MM.1S (cell line): ENCODE data around the gene SDHA.
"Not testable (repeated sequence)": the region's sequence is repeated elsewhere in the genome, so short reads cannot be mapped to it uniquely, and the experiment has no call there.

Experiments used
- DNase-seq: peaks from one replicate; pipeline ENCODE4 v3.0.0-alpha.2; 2015
- H2AFZ ChIP-seq: fragments of 300-600 bp; sonication (generic); 2 replicates; pipeline ENCODE4 v1.6.0; 2016; ENCODE audit warnings: antibody characterized with exemption, low read length
- H3F3A ChIP-seq: fragments of 300-600 bp; sonication (generic); 2 replicates; pipeline ENCODE4 v1.6.1; 2016; ENCODE audit warnings: mild to moderate bottlenecking, antibody characterized with exemption, low read length, moderate library complexity, mixed read lengths; ENCODE audit not compliant: insufficient read depth
- H3K27ac ChIP-seq: fragments of 300-600 bp; sonication (generic); 2 replicates; pipeline ENCODE4 v1.5.1; 2016; ENCODE audit warnings: mild to moderate bottlenecking, low read length
- H3K27me3 ChIP-seq: fragments of 300-600 bp; sonication (generic); replicated peaks from 2 replicates; pipeline ENCODE4 v1.6.0; 2016; ENCODE audit warnings: low read length; ENCODE audit not compliant: insufficient read depth
- H3K36me3 ChIP-seq: fragments of 300-600 bp; sonication (generic); replicated peaks from 2 replicates; pipeline ENCODE4 v1.6.1; 2016; ENCODE audit warnings: mild to moderate bottlenecking, low read length, mixed read lengths; ENCODE audit not compliant: insufficient read depth
- H3K4me1 ChIP-seq: fragments of 300-600 bp; sonication (generic); 2 replicates; pipeline ENCODE4 v1.6.1; 2016; ENCODE audit warnings: low read length, mixed read lengths
- H3K4me2 ChIP-seq: fragments of 300-600 bp; sonication (generic); 2 replicates; pipeline ENCODE4 v1.6.0; 2016; ENCODE audit warnings: low read depth, low read length
- H3K4me3 ChIP-seq: fragments of 300-600 bp; sonication (generic); 2 replicates; pipeline ENCODE4 v1.5.1; 2016; ENCODE audit warnings: low read length, mixed read lengths
- H3K79me2 ChIP-seq: fragments of 300-600 bp; sonication (generic); 2 replicates; pipeline ENCODE4 v1.6.1; 2016; ENCODE audit warnings: mixed run types, low read length, mixed read lengths
- H3K9ac ChIP-seq: fragments of 300-600 bp; sonication (generic); 2 replicates; pipeline ENCODE4 v1.6.1; 2016; ENCODE audit warnings: low read length, mixed read lengths
- H3K9me2 ChIP-seq: fragments of 300-600 bp; sonication (generic); replicated peaks from 2 replicates; pipeline ENCODE4 v1.6.1; 2016; ENCODE audit warnings: mild to moderate bottlenecking, low read length, mixed read lengths; ENCODE audit not compliant: insufficient read depth
- H3K9me3 ChIP-seq: fragments of 300-600 bp; sonication (generic); replicated peaks from 2 replicates; pipeline ENCODE4 v1.6.1; 2016; ENCODE audit warnings: mild to moderate bottlenecking, low read length, mixed read lengths; ENCODE audit not compliant: insufficient read depth
- H4K20me1 ChIP-seq: fragments of 300-600 bp; sonication (generic); 2 replicates; pipeline ENCODE4 v1.6.1; 2016; ENCODE audit warnings: mild to moderate bottlenecking, low read length, moderate library complexity, mixed read lengths; ENCODE audit not compliant: insufficient read depth
- CTCF ChIP-seq: fragments of 300-600 bp; sonication (generic); IDR thresholded peaks from 2 replicates; pipeline ENCODE4 v1.5.1; 2016; ENCODE audit warnings: antibody characterized with exemption, low read length, mixed read lengths
- EZH2 ChIP-seq: fragments of 300-600 bp; sonication (generic); optimal IDR thresholded peaks from 2 replicates; pipeline ENCODE3; 2017; ENCODE audit warnings: low read depth, mild to moderate bottlenecking, antibody characterized with exemption, low read length, mixed read lengths
- EZH2phosphoT487 ChIP-seq: fragments of 300-600 bp; sonication (generic); IDR thresholded peaks from 2 replicates; pipeline ENCODE4 v1.6.1; 2018; ENCODE audit warnings: antibody characterized with exemption, low read length

SDHA gene

GRCh38 chr5:298737-299125 lies 80.6 kb downstream of the SDHA start:
- peaks cover 26% of the 10 kb centered on the region for H3F3A ChIP-seq
- no peaks in the 10 kb centered on the region for H4K20me1 ChIP-seq
- H3K9ac ChIP-seq = no peak overlapping the region
- no peak for DNase-seq
- H2AFZ ChIP-seq = no peak overlapping the region
- peaks cover 13% of the 10 kb centered on the region for H3K79me2 ChIP-seq
- no peaks in the 10 kb centered on the region for H3K9me2 ChIP-seq
- H3K4me3 ChIP-seq = no peak overlapping the region
- H3K9me3 ChIP-seq = no peaks in the 10 kb centered on the region
- H3K4me1 ChIP-seq = peaks cover 24% of the 10 kb centered on the region
- H3K27ac ChIP-seq = no peak overlapping the region
- H3K36me3 ChIP-seq = no peaks in the 10 kb centered on the region
- no peaks in the 10 kb centered on the region for H3K27me3 ChIP-seq
- TF ChIP-seq CTCF = no peak
- no peak for TF ChIP-seq EZH2phosphoT487
- no peak for TF ChIP-seq EZH2
- no peak overlapping the region for H3K4me2 ChIP-seq

GRCh38 chr5:299921-300320 lies 81.8 kb downstream of the SDHA start:
- not testable (repeated sequence) for DNase-seq, H3K4me3 ChIP-seq, H3K9ac ChIP-seq, H3K27me3 ChIP-seq, H3K4me2 ChIP-seq, H4K20me1 ChIP-seq, H3K36me3 ChIP-seq, H3K9me3 ChIP-seq, H3K9me2 ChIP-seq, H3K27ac ChIP-seq, H2AFZ ChIP-seq
- H3K79me2 ChIP-seq = peaks cover 15% of the 10 kb centered on the region
- H3K4me1 ChIP-seq = peaks cover 24% of the 10 kb centered on the region
- H3F3A ChIP-seq = peaks cover 26% of the 10 kb centered on the region

DNA sequence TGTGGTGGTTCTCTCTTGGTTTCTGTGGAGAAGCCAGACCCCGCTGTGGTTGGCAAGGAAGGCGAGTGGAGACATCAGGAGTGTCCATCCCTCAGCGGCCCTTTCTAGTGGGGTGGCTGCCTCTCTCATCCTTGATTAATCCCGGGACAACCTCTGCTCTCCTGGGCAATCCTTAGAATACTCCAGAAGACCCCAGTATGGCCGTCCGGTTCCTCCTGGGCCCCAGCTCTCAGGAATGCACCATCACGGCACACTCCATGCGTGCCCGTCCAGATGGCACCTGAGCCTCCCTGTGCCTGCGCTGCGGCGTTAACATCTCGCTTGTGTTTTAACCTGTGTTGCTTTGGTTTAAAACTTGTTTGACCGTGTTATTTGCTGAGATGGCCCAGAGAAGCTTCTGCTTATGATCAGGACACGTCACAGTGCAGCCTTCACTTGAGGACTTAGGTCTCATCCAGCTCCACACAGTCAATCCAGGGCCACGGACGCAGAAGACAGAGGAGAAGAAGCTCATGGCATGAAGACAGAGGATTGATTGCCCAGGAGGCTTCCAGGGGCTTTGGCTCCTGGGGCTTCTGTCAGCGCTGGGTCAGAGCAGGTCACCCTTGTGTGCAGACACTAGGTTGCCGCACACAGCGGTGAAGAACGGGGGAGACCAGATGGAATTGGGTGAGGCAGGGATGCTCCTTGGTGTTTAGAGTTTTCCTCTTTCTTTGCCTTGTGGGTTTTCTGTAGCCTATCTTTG lies 82.7 kb downstream of the SDHA start:
- H3K9ac ChIP-seq, H4K20me1 ChIP-seq, H3K36me3 ChIP-seq, DNase-seq, H3K27me3 ChIP-seq, H2AFZ ChIP-seq, H3K4me3 ChIP-seq, H3K9me3 ChIP-seq, H3K9me2 ChIP-seq: not testable (repeated sequence)
- peaks cover 26% of the 10 kb centered on the region for H3F3A ChIP-seq
- H3K4me2 ChIP-seq = peak overlapping the region; percentile 9; the same call in 1 of the 2 replicates
- H3K79me2 ChIP-seq = peaks cover 24% of the 10 kb centered on the region
- peaks cover 24% of the 10 kb centered on the region for H3K4me1 ChIP-seq
- peak overlapping the region; percentile 61; the same call in 1 of the 2 replicates for H3K27ac ChIP-seq

GRCh38 chr5:302416-302815 lies 84.3 kb downstream of the SDHA start:
- H3K9me3 ChIP-seq, H4K20me1 ChIP-seq, H2AFZ ChIP-seq, H3K9me2 ChIP-seq, H3K4me3 ChIP-seq, H3K9ac ChIP-seq, H3K36me3 ChIP-seq, H3K27me3 ChIP-seq: not testable (repeated sequence)
- DNase-seq = peak; percentile 76
- peak overlapping the region; percentile 27; the same call in 1 of the 2 replicates for H3K4me2 ChIP-seq
- peak overlapping the region; percentile 61; the same call in 1 of the 2 replicates for H3K27ac ChIP-seq
- H3F3A ChIP-seq = peaks cover 26% of the 10 kb centered on the region
- H3K4me1 ChIP-seq = peaks cover 24% of the 10 kb centered on the region
- peaks cover 37% of the 10 kb centered on the region for H3K79me2 ChIP-seq
